H9 (cell line): ENCODE measurements around the gene TSPAN6. TPM values are rescaled to one million over a fixed set of nuclear protein-coding genes. Genes with fewer than 3 reads are reported as not detected.

ENCODE experiments used
- DNase-seq: peaks from one replicate; pipeline ENCODE4 v3.0.0-alpha.2; 2017
- H2AFZ ChIP-seq: one replicate; pipeline ENCODE4 v1.6.1; 2013; ENCODE audit warnings: mild to moderate bottlenecking, low read length, control low read depth, moderate library complexity
- H2AK5ac ChIP-seq: 2 replicates; pipeline ENCODE4 v1.6.1; 2013; ENCODE audit warnings: low read length, control low read depth, mixed read lengths; ENCODE audit not compliant: insufficient read length
- H2BK120ac ChIP-seq: one replicate; pipeline ENCODE4 v1.6.1; 2013; ENCODE audit warnings: low read depth, mild to moderate bottlenecking, low read length, control low read depth, inconsistent platforms; ENCODE audit not compliant: poor library complexity, severe bottlenecking
- H2BK12ac ChIP-seq: 2 replicates; pipeline ENCODE4 v1.6.1; 2013; ENCODE audit warnings: low read length, control low read depth, mixed read lengths, low read depth; ENCODE audit not compliant: insufficient read length
- H2BK15ac ChIP-seq: 2 replicates; pipeline ENCODE4 v1.6.1; 2013; ENCODE audit warnings: low read depth, low read length, control low read depth
- H2BK20ac ChIP-seq: one replicate; pipeline ENCODE4 v1.6.1; 2013; ENCODE audit warnings: low read depth, mild to moderate bottlenecking, low read length, control low read depth, inconsistent platforms; ENCODE audit not compliant: poor library complexity, severe bottlenecking
- H2BK5ac ChIP-seq: 2 replicates; pipeline ENCODE4 v1.6.1; 2013; ENCODE audit warnings: low read length, control low read depth, mixed read lengths; ENCODE audit not compliant: insufficient read length
- H3K14ac ChIP-seq: 2 replicates; pipeline ENCODE4 v1.6.1; 2013; ENCODE audit warnings: low read length, control low read depth; ENCODE audit not compliant: insufficient read depth
- H3K18ac ChIP-seq: 2 replicates; pipeline ENCODE4 v1.6.1; 2013; ENCODE audit warnings: low read depth, mild to moderate bottlenecking, mixed read lengths, low read length, control low read depth; ENCODE audit not compliant: insufficient read length
- H3K23ac ChIP-seq: 2 replicates; pipeline ENCODE4 v1.6.1; 2013; ENCODE audit warnings: low read length, control low read depth, mixed read lengths, low read depth; ENCODE audit not compliant: insufficient read length
- H3K23me2 ChIP-seq: 2 replicates; pipeline ENCODE4 v1.6.1; 2013; ENCODE audit warnings: low read depth, mild to moderate bottlenecking, mixed read lengths, low read length, control low read depth; ENCODE audit not compliant: insufficient read length, poor library complexity, severe bottlenecking
- H3K27ac ChIP-seq: 2 replicates; pipeline ENCODE4 v1.5.1; 2013; ENCODE audit warnings: low read length, control low read depth, mixed read lengths, low read depth; ENCODE audit not compliant: insufficient read length
- H3K27me3 ChIP-seq: 2 replicates; pipeline ENCODE4 v1.6.1; 2013; ENCODE audit warnings: low read length, control low read depth, inconsistent platforms; ENCODE audit not compliant: insufficient read depth
- H3K4ac ChIP-seq: 2 replicates; pipeline ENCODE4 v1.6.1; 2013; ENCODE audit warnings: low read depth, mild to moderate bottlenecking, control low read depth, inconsistent platforms, low read length, moderate library complexity
- H3K4me1 ChIP-seq: 2 replicates; pipeline ENCODE4 v1.6.1; 2013; ENCODE audit warnings: low read length, control low read depth, inconsistent platforms; ENCODE audit not compliant: insufficient read depth
- H3K4me2 ChIP-seq: 2 replicates; pipeline ENCODE4 v1.6.1; 2013; ENCODE audit warnings: low read length, control low read depth, mixed read lengths; ENCODE audit not compliant: insufficient read length, insufficient read depth
- H3K56ac ChIP-seq: 2 replicates; pipeline ENCODE4 v1.6.1; 2013; ENCODE audit warnings: low read depth, mild to moderate bottlenecking, mixed read lengths, low read length, control low read depth; ENCODE audit not compliant: insufficient read length
- H3K79me1 ChIP-seq: 2 replicates; pipeline ENCODE4 v1.6.1; 2013; ENCODE audit warnings: low read depth, mild to moderate bottlenecking, moderate library complexity, low read length, control low read depth, inconsistent platforms; ENCODE audit not compliant: insufficient read depth, poor library complexity, severe bottlenecking
- H3K79me2 ChIP-seq: 2 replicates; pipeline ENCODE4 v1.6.1; 2013; ENCODE audit warnings: low read length, control low read depth, inconsistent platforms; ENCODE audit not compliant: insufficient read depth
- H3K9ac ChIP-seq: 2 replicates; pipeline ENCODE4 v1.6.1; 2013; ENCODE audit warnings: low read length, control low read depth, mixed read lengths; ENCODE audit not compliant: insufficient read length; ENCODE audit errors: extremely low read depth
- H3K9me3 ChIP-seq: one replicate; pipeline ENCODE4 v1.6.1; 2013; ENCODE audit warnings: low read depth, low read length, inconsistent platforms; ENCODE audit not compliant: control insufficient read depth
- H3T11ph ChIP-seq: one replicate; pipeline ENCODE4 v1.6.1; 2013; ENCODE audit warnings: mild to moderate bottlenecking, low read length, control low read depth, inconsistent platforms
- H4K20me1 ChIP-seq: one replicate; pipeline ENCODE4 v1.6.1; 2013; ENCODE audit not compliant: control insufficient read depth, insufficient read length, insufficient read depth
- H4K5ac ChIP-seq: 2 replicates; pipeline ENCODE4 v1.6.1; 2013; ENCODE audit warnings: low read depth, mild to moderate bottlenecking, mixed read lengths, low read length, control low read depth; ENCODE audit not compliant: insufficient read length
- H4K8ac ChIP-seq: replicated peaks from 2 replicates; pipeline ENCODE4 v1.6.1; 2013; ENCODE audit warnings: low read length, control low read depth, mixed read lengths, low read depth; ENCODE audit not compliant: insufficient read length
- H4K91ac ChIP-seq: 2 replicates; pipeline ENCODE4 v1.6.1; 2013; ENCODE audit warnings: low read depth, mild to moderate bottlenecking, moderate library complexity, mixed read lengths, low read length, control low read depth; ENCODE audit not compliant: insufficient read length
- H3K27ac Mint-ChIP-seq, 3 experiments: 2 replicates in 2 of 3; 3 replicates in 1 of 3; pipeline ENCODE4 v1.8.0; 2020 to 2021; ENCODE audit warnings: mixed read lengths in 3 of 3, mild to moderate bottlenecking in 1 of 3, moderate library complexity in 1 of 3
- H3K27me3 Mint-ChIP-seq: 2 replicates; pipeline ENCODE4 v1.8.0; 2021; ENCODE audit warnings: low read depth, mild to moderate bottlenecking, moderate library complexity, mixed read lengths
- H3K36me3 Mint-ChIP-seq, 3 experiments: 2 replicates in 2 of 3; 3 replicates in 1 of 3; pipeline ENCODE4 v1.8.0; 2020 to 2021; ENCODE audit warnings: low read depth in 3 of 3, mixed read lengths in 3 of 3; ENCODE audit not compliant: insufficient read depth in 1 of 3
- H3K4me1 Mint-ChIP-seq, 2 experiments: 2 replicates each; pipeline ENCODE4 v1.8.0; 2020; ENCODE audit warnings: mixed read lengths in 2 of 2
- H3K4me3 Mint-ChIP-seq, 2 experiments: 2 replicates in 1 of 2; 3 replicates in 1 of 2; pipeline ENCODE4 v1.8.0; 2020 to 2021; ENCODE audit warnings: mild to moderate bottlenecking in 2 of 2, mixed read lengths in 2 of 2, moderate library complexity in 1 of 2
- H3K9me3 Mint-ChIP-seq, 2 experiments: 2 replicates in 1 of 2; 3 replicates in 1 of 2; pipeline ENCODE4 v1.8.0; 2020; ENCODE audit warnings: mild to moderate bottlenecking in 2 of 2, mixed read lengths in 2 of 2, moderate library complexity in 1 of 2
- WGBS: extraction: QIAGEN DNeasy Blood & Tissue Kit; methylation state at CpG from one replicate; pipeline ENCODE4 v1.1.7; 2013; ENCODE audit warnings: missing lambda C conversion rate, low lambda C conversion rate, mixed read lengths; ENCODE audit not compliant: insufficient read length; ENCODE audit errors: extremely low coverage; 5-methylcytosine and 5-hydroxymethylcytosine counted together
- total RNA-seq: library from RNA; stranded (reverse); gene quantifications from 2 replicates; pipeline ENCODE4 v1.2.1, GENCODE V29; 2021
- TF ChIP-seq, protein P1 (sequence below): fragments of 200-600 bp; sonication (generic); conservative IDR thresholded peaks from 3 replicates; pipeline ENCODE4 v1.8.0; 2021; ENCODE audit warnings: antibody characterized with exemption, mild to moderate bottlenecking

TSPAN6 gene
- total RNA-seq, 1 experiment from 2014 or later, result 61.3 TPM

DNA sequence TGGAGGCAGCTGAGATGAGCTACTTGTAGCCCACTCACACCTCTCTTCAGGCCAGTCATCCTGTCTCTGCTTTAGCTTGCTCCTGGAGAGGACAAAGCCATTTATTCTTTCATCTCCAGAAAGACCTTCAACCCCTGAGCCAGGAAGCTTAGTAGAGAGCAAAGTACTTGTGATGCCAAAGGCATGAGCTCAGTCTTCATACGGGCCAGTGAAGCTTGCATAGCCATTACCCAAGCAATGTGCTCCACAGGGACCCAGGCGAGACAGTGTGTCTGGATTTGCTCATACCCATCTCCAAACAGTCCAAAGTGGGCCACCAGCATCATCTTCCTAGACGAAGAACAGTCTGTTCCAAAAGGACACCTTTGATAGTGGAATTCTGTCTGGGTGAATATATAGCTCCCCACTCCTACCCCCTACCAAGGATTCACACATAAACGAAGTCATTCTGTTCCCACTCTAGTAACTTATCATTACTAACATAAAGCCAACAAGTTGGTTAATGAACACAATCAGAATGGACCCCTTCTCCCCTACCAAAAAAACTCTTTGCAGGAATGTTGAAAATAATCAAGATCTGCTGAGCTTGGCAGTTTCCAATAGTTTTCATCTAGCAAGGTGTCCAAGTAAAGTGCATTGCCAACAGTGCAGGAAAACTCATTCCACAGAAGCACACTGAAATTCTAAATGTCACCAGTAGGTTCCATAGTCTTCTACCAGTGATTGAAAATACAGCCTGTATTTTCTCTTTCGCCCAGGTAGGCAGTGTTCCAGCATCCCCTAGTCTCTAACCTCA lies 45.2 kb downstream of the TSPAN6 start:
- H2BK5ac ChIP-seq, result no peak overlapping the region
- no peak overlapping the region for H3K18ac ChIP-seq
- H3K36me3 Mint-ChIP-seq, result no peaks in the 10 kb centered on the region
- H3K27ac ChIP-seq, result no peak overlapping the region
- H3K56ac ChIP-seq, result no peak overlapping the region
- no peaks in the 10 kb centered on the region for H3K27me3 ChIP-seq
- H3K4ac ChIP-seq, result no peak overlapping the region
- H2BK20ac ChIP-seq, result no peak overlapping the region
- no peak overlapping the region for H4K91ac ChIP-seq
- no peak overlapping the region for H2BK12ac ChIP-seq
- TF ChIP-seq, protein P1, sequence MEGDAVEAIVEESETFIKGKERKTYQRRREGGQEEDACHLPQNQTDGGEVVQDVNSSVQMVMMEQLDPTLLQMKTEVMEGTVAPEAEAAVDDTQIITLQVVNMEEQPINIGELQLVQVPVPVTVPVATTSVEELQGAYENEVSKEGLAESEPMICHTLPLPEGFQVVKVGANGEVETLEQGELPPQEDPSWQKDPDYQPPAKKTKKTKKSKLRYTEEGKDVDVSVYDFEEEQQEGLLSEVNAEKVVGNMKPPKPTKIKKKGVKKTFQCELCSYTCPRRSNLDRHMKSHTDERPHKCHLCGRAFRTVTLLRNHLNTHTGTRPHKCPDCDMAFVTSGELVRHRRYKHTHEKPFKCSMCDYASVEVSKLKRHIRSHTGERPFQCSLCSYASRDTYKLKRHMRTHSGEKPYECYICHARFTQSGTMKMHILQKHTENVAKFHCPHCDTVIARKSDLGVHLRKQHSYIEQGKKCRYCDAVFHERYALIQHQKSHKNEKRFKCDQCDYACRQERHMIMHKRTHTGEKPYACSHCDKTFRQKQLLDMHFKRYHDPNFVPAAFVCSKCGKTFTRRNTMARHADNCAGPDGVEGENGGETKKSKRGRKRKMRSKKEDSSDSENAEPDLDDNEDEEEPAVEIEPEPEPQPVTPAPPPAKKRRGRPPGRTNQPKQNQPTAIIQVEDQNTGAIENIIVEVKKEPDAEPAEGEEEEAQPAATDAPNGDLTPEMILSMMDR, result no peak
- no peak overlapping the region for H2BK120ac ChIP-seq
- peaks cover 28 to 40% of the 10 kb centered on the region in 2 experiments for H3K4me1 Mint-ChIP-seq
- no peaks in the 10 kb centered on the region for H3K9me3 ChIP-seq
- H3K27me3 Mint-ChIP-seq, result peaks cover 8% of the 10 kb centered on the region
- no peak overlapping the region for H4K8ac ChIP-seq
- H4K5ac ChIP-seq, result no peak overlapping the region
- H2BK15ac ChIP-seq, result no peak overlapping the region
- H4K20me1 ChIP-seq, result no peaks in the 10 kb centered on the region
- H3K23ac ChIP-seq, result no peak overlapping the region
- H3K9me3 Mint-ChIP-seq, result peaks cover 0 to 64% of the 10 kb centered on the region in 2 experiments; a peak in 2 of 5 replicates
- no peak overlapping the region for H2AFZ ChIP-seq
- no peak overlapping the region for H3K9ac ChIP-seq
- H3K4me3 Mint-ChIP-seq, result no peak overlapping the region
- no peak overlapping the region for H3K27ac Mint-ChIP-seq
- H3K4me2 ChIP-seq, result no peak overlapping the region
- H2AK5ac ChIP-seq, result no peak overlapping the region
- H3K79me2 ChIP-seq, result no peaks in the 10 kb centered on the region
- no peaks in the 10 kb centered on the region for H3K79me1 ChIP-seq
- no peaks in the 10 kb centered on the region for H3K23me2 ChIP-seq
- no peak overlapping the region for H3K14ac ChIP-seq
- no peak overlapping the region for H3T11ph ChIP-seq
- no CpG with 5 or more reads among the region's 5 CpGs for WGBS
- no peak for DNase-seq
- peaks cover 10% of the 10 kb centered on the region; the same call in 1 of the 2 replicates for H3K4me1 ChIP-seq
